Bladder microvascular endothelial cell (primary cell): ENCODE measurements around the gene ATXN2. TPM values are rescaled to one million over a fixed set of nuclear protein-coding genes. Genes with fewer than 3 reads are reported as not detected.

ENCODE experiments used
- total RNA-seq: library from RNA; depleted of rRNA; stranded (reverse); fragments of >200 nt; gene quantifications from 2 replicates; pipeline ENCODE4 v1.2.3, GENCODE V29; 2014

Gene ATXN2
- total RNA-seq: 15.4 and 40.9 TPM in 2 replicates

GRCh38 chr12:111598637-111599452, at the start of gene ATXN2:
ATXN2 (minus strand) TSS chr12:111599315; CDS start chr12:111599034, 281 bp downstream.

GRCh38 chr12:111405859-111406473, 193.1 kb downstream of the ATXN2 start, which contains the start of gene SH2B3:
SH2B3 (plus strand) TSS chr12:111405923; CDS start chr12:111418146, 12,223 bp downstream.

Other genes with a start within 250 kb of the ATXN2 start
- 3.9 and 9.9 TPM in 2 replicates for gene PHETA1, start 230.2 kb downstream of the ATXN2 start, total RNA-seq
- 37.6 and 56.8 TPM in 2 replicates for gene SH2B3, start 193.4 kb downstream of the ATXN2 start, total RNA-seq
- gene BRAP, start 86.6 kb upstream of the ATXN2 start, total RNA-seq: 11.0 and 32.6 TPM in 2 replicates
- gene ACAD10, start 86.7 kb upstream of the ATXN2 start, total RNA-seq: 7.8 and 16.0 TPM in 2 replicates
- gene ALDH2, start 167.6 kb upstream of the ATXN2 start, total RNA-seq: 19.3 and 61.5 TPM in 2 replicates
- 15.7 and 38.9 TPM in 2 replicates for gene MAPKAPK5, start 242.9 kb upstream of the ATXN2 start, total RNA-seq